Gastrocnemius medialis (tissue), 4 donors: Measurements from ENCODE around the gene SENP1. TPM values are rescaled to one million over a fixed set of nuclear protein-coding genes. Genes with fewer than 3 reads are reported as not detected.

Source experiments
- ATAC-seq, 2 donors: fragments of 150-250 bp; one replicate each; pipeline ENCODE4 v1.9.1; 2016
- DNase-seq, 2 donors: peaks; one replicate each; pipeline ENCODE4 v3.0.0-alpha.2; 2019
- H3K27ac ChIP-seq, 4 donors: fragments of 200-600 bp; sonication (generic); 1 replicate in 1 of 4; 2 replicates in 3 of 4; pipeline ENCODE4 v1.5.1; 2016 to 2018; ENCODE audit warnings: mild to moderate bottlenecking in 2 of 4, moderate library complexity in 1 of 4
- H3K27me3 ChIP-seq, 3 donors: fragments of 200-600 bp; sonication (generic) in 2 of 3; 1 replicate in 1 of 3; 2 replicates in 2 of 3; pipeline versions ENCODE4 v1.5.1 to v1.6.0; 2016 to 2019; ENCODE audit warnings: mild to moderate bottlenecking in 1 of 3, moderate library complexity in 1 of 3
- H3K36me3 ChIP-seq, 2 donors: fragments of 200-600 bp; sonication (generic) in 1 of 2; one replicate each; pipeline ENCODE4 v1.5.1; 2017 to 2018
- H3K4me1 ChIP-seq, 2 donors: fragments of 200-600 bp; sonication (generic) in 1 of 2; one replicate each; pipeline ENCODE4 v1.5.1; 2016 to 2017; ENCODE audit warnings: mild to moderate bottlenecking in 2 of 2
- H3K4me3 ChIP-seq, 4 donors: fragments of 200-600 bp; sonication (generic) in 3 of 4; 1 replicate in 1 of 4; 2 replicates in 3 of 4; pipeline ENCODE4 v1.5.1; 2016 to 2019; ENCODE audit warnings: mild to moderate bottlenecking in 2 of 4
- H3K9me3 ChIP-seq, 3 donors: fragments of 200-600 bp; sonication (generic) in 2 of 3; 1 replicate in 1 of 3; 2 replicates in 2 of 3; pipeline ENCODE4 v1.5.1; 2016 to 2019
- CTCF ChIP-seq, 5 experiments: fragments of 450-650 bp in 3 of 5; fragments of 200-600 bp in 2 of 5; sonication (generic) in 2 of 5; IDR thresholded peaks in 4 of 5; conservative IDR thresholded peaks in 1 of 5; 1 replicate in 4 of 5; 2 replicates in 1 of 5; pipeline ENCODE4 v1.5.1; 2016 to 2019; ENCODE audit warnings: antibody characterized with exemption in 5 of 5, mild to moderate bottlenecking in 3 of 5, moderate library complexity in 3 of 5
- POLR2A ChIP-seq, 2 donors: fragments of 450-650 bp; IDR thresholded peaks; one replicate each; pipeline ENCODE4 v1.6.1; 2017; ENCODE audit warnings: antibody characterized with exemption in 2 of 2, mild to moderate bottlenecking in 2 of 2, moderate library complexity in 2 of 2
- in situ Hi-C, 4 donors: fragments of 200-750 bp; cut with MboI; loops; one replicate each; pipeline versions ENCODE4 v1.15.0 to v1.8.0; 2017; ENCODE audit warnings: low sequenced_read_pairs in 4 of 4
- intact Hi-C: fragments of 100-400 bp; cut with DNase I; formaldehyde crosslinking; loops from one replicate; pipeline ENCODE4 v1.15.1; 2023; ENCODE audit warnings: low total_unique reads
- total RNA-seq, 4 donors: library from RNA; depleted of rRNA; stranded (reverse); fragments of >200 nt; gene quantifications; one replicate each; pipeline versions ENCODE4 v1.1.0 to v1.2.3, GENCODE V29; 2016

The SENP1 gene
- total RNA-seq, 4 donors from 2014 or later, result 8.7 to 19.1 (median 13.1) TPM

DNA sequence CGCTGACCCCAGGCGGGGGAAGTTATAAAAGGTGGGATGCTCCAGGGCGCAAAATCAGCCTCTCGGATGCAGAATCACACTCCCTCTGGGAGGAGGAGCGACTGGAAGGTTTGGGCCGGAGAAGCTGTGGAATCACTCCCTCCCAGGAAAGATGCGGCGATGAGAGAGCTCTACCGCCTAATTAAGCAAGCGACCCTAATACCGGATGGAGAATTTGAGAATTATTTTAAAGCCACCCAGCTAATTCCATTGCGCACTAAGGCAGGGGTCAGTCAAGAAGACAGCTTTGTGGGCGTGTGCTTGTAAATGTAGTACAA is 103.5 kb downstream of the SENP1 start:
- Histone ChIP-seq H3K27me3 (peaks cover 48 to 66% (median 63%) of the 10 kb centered on the region in 3 donors), H3K9me3 (no peaks in the 10 kb centered on the region), H3K36me3 (no peaks in the 10 kb centered on the region), H3K4me1 (peaks cover 37 to 42% of the 10 kb centered on the region in 2 donors), H3K4me3 (peak overlapping the region; percentile 47 to 53 (median 52)), H3K27ac (no peak overlapping the region)
- intact Hi-C loops, result no loop called here
- TF ChIP-seq CTCF (IDR thresholded peaks at IDR 0.05 in 4 of 5, conservative IDR thresholded peaks at IDR 0.05 in 1 of 5), result no peak
- TF ChIP-seq POLR2A (IDR thresholded peaks at IDR 0.05), result no peak
- DNase-seq (no peak), ATAC-seq (no peak)
- in situ Hi-C loops, result no loop called here

- Histone ChIP-seq H3K27ac (no peak overlapping the region), H3K4me1 (peaks cover 37 to 42% of the 10 kb centered on the region in 2 donors), H3K36me3 (no peaks in the 10 kb centered on the region), H3K4me3 (peak overlapping the region; percentile 47 to 53 (median 52)), H3K27me3 (peaks cover 48 to 64% (median 57%) of the 10 kb centered on the region in 3 donors), H3K9me3 (no peaks in the 10 kb centered on the region)
- intact Hi-C loops, result no loop called here
- TF ChIP-seq CTCF (IDR thresholded peaks at IDR 0.05 in 4 of 5, conservative IDR thresholded peaks at IDR 0.05 in 1 of 5) (no peak), POLR2A (IDR thresholded peaks at IDR 0.05) (no peak)
- DNase-seq, result no peak
- ATAC-seq, result peak; percentile 30 to 69
- in situ Hi-C loops, result no loop called here
Measured at GRCh38 chr12:48001505-48002413, 104.1 kb downstream of the SENP1 start.

- DNase-seq, result no peak
- Histone ChIP-seq H3K4me3 (peak overlapping the region; percentile 47 to 53 (median 52)), H3K9me3 (no peaks in the 10 kb centered on the region), H3K36me3 (no peaks in the 10 kb centered on the region), H3K4me1 (peaks cover 43 to 50% of the 10 kb centered on the region in 2 donors), H3K27me3 (peaks cover 42 to 60% (median 53%) of the 10 kb centered on the region in 3 donors), H3K27ac (no peak overlapping the region)
- peak; percentile 20 to 44 for ATAC-seq
- intact Hi-C loops, result no loop called here
- in situ Hi-C loops, result no loop called here
- TF ChIP-seq CTCF (IDR thresholded peaks at IDR 0.05 in 4 of 5, conservative IDR thresholded peaks at IDR 0.05 in 1 of 5) (no peak), POLR2A (IDR thresholded peaks at IDR 0.05) (no peak)
Measured at GRCh38 chr12:48000878-48001504, 104.9 kb downstream of the SENP1 start.

DNA sequence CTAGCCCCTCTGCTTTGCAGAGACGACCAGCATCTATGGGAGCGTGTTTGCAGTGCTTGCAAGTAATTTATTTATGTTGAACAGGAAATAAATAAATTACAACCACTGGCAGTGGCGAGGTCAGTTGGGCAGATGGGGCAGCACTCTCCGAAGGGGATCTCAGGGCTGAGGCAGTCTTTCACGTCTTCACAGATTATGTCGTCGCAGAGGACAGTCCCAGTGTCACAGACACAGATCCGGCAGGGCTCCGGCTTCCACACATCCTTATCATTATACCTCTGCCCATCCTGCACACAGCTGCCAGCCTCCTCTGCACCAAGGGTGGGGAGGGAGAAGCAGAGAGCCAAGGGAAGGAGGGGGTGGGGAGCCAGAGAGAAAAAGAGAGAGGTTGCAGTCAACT is 106.1 kb downstream of the SENP1 start:
- peaks cover 45 to 53% of the 10 kb centered on the region in 2 donors for H3K4me1 ChIP-seq

More for the DNA sequence above, 106.1 kb downstream of the SENP1 start:
- TF ChIP-seq POLR2A (IDR thresholded peaks at IDR 0.05), result no peak
- no peak for TF ChIP-seq CTCF (IDR thresholded peaks at IDR 0.05 in 4 of 5, conservative IDR thresholded peaks at IDR 0.05 in 1 of 5)
- Histone ChIP-seq H3K27ac (no peak overlapping the region), H3K4me3 (no peak overlapping the region), H3K36me3 (no peaks in the 10 kb centered on the region), H3K9me3 (no peaks in the 10 kb centered on the region), H3K27me3 (peaks cover 30 to 49% (median 41%) of the 10 kb centered on the region in 3 donors)
- ATAC-seq (no peak), DNase-seq (no peak)
- in situ Hi-C loops, result no loop called here
- intact Hi-C loops, result no loop called here
